Measurements from ENCODE around the gene HTATSF1. TPM values are rescaled to one million over a fixed set of nuclear protein-coding genes. Genes with fewer than 3 reads are reported as not detected.

Gene HTATSF1
- polyA plus RNA-seq, 1 donor (not counting 4 experiments of a cell fraction or from before 2014, with no cell fraction given): 3.1 TPM

GRCh38 chrX:136541294-136541693, 43.9 kb downstream of the HTATSF1 start:
- Histone ChIP-seq H3K4me3 (ENCODE audit: control insufficient read depth in 2 of 3, extremely low read depth in 1 of 3, insufficient read depth in 2 of 3, low read depth in 1 of 3, low read length in 3 of 3) (no peak overlapping the region), H3K27ac (ENCODE audit: control insufficient read depth, insufficient read depth, low read length) (no peak overlapping the region), H2AFZ (ENCODE audit: control insufficient read depth, low read length) (no peak overlapping the region), H3K4me1 (ENCODE audit: control insufficient read depth, extremely low read depth, insufficient read depth, low read length) (no peaks in the 10 kb centered on the region), H3K9ac (ENCODE audit: control insufficient read depth, extremely low read depth, insufficient read depth, low read length) (no peak overlapping the region), H3K9me1 (ENCODE audit: control insufficient read depth, extremely low read depth, insufficient read depth, low read length) (no peaks in the 10 kb centered on the region), H3K79me2 (ENCODE audit: control insufficient read depth, insufficient read depth, low read length) (no peaks in the 10 kb centered on the region), H4K20me1 (ENCODE audit: control insufficient read depth, extremely low read depth, insufficient read depth, low read length) (no peaks in the 10 kb centered on the region), H3K27me3 (ENCODE audit: control insufficient read depth, extremely low read depth, insufficient read depth, low read length) (no peaks in the 10 kb centered on the region), H3K9me3 (ENCODE audit: control insufficient read depth, low read depth, low read length) (no peaks in the 10 kb centered on the region), H3K36me3 (ENCODE audit: control insufficient read depth in 2 of 2, extremely low read depth in 1 of 2, insufficient read depth in 2 of 2, low read length in 2 of 2) (no peaks in the 10 kb centered on the region), H3K4me2 (ENCODE audit: control insufficient read depth, extremely low read depth, insufficient read depth, low read depth, low read length) (no peak overlapping the region)
- DNase-seq (ENCODE audit: low read depth, low spot score) (no peak), FAIRE-seq (no peak)
- dilution Hi-C loops (cut with MboI; ENCODE audit: extremely low pct_ligation_motif_present, low sequenced_read_pairs): no loop called here
- no peak for TF ChIP-seq EZH2 (IDR thresholded peaks at IDR 0.05; ENCODE audit: low read length)
- no peak for TF ChIP-seq CTCF (optimal IDR thresholded peaks at IDR 0.05 in 1 of 3, IDR thresholded peaks at IDR 0.05 in 1 of 3, conservative IDR thresholded peaks at IDR 0.05 in 1 of 3; ENCODE audit: extremely low read depth in 1 of 3, insufficient read depth in 2 of 3, low read length in 3 of 3)

- Histone ChIP-seq H3K9ac (ENCODE audit: control insufficient read depth, extremely low read depth, insufficient read depth, low read length) (no peak overlapping the region), H4K20me1 (ENCODE audit: control insufficient read depth, extremely low read depth, insufficient read depth, low read length) (no peaks in the 10 kb centered on the region), H2AFZ (ENCODE audit: control insufficient read depth, low read length) (no peak overlapping the region), H3K9me1 (ENCODE audit: control insufficient read depth, extremely low read depth, insufficient read depth, low read length) (no peaks in the 10 kb centered on the region), H3K27me3 (ENCODE audit: control insufficient read depth, extremely low read depth, insufficient read depth, low read length) (no peaks in the 10 kb centered on the region), H3K4me2 (ENCODE audit: control insufficient read depth, extremely low read depth, insufficient read depth, low read depth, low read length) (no peak overlapping the region), H3K36me3 (ENCODE audit: control insufficient read depth in 2 of 2, extremely low read depth in 1 of 2, insufficient read depth in 2 of 2, low read length in 2 of 2) (no peaks in the 10 kb centered on the region), H3K27ac (ENCODE audit: control insufficient read depth, insufficient read depth, low read length) (no peak overlapping the region), H3K4me3 (ENCODE audit: control insufficient read depth in 2 of 3, extremely low read depth in 1 of 3, insufficient read depth in 2 of 3, low read depth in 1 of 3, low read length in 3 of 3) (no peak overlapping the region), H3K4me1 (ENCODE audit: control insufficient read depth, extremely low read depth, insufficient read depth, low read length) (no peaks in the 10 kb centered on the region), H3K79me2 (ENCODE audit: control insufficient read depth, insufficient read depth, low read length) (no peaks in the 10 kb centered on the region), H3K9me3 (ENCODE audit: control insufficient read depth, low read depth, low read length) (no peaks in the 10 kb centered on the region)
- DNase-seq (ENCODE audit: low read depth, low spot score) (no peak), FAIRE-seq (no peak)
- dilution Hi-C loops (cut with MboI; ENCODE audit: extremely low pct_ligation_motif_present, low sequenced_read_pairs): no loop called here
- no peak for TF ChIP-seq EZH2 (IDR thresholded peaks at IDR 0.05; ENCODE audit: low read length)
- TF ChIP-seq CTCF (optimal IDR thresholded peaks at IDR 0.05 in 1 of 3, IDR thresholded peaks at IDR 0.05 in 1 of 3, conservative IDR thresholded peaks at IDR 0.05 in 1 of 3; ENCODE audit: extremely low read depth in 1 of 3, insufficient read depth in 2 of 3, low read length in 3 of 3): no peak
Observed at GRCh38 chrX:136542281-136542680, 44.9 kb downstream of the HTATSF1 start.
